LNCaP clone FGC (cell line): Measurements from ENCODE around the gene PDZRN3.

Source experiments
- DNase-seq: peaks from one replicate; pipeline ENCODE4 v3.0.0-alpha.2; 2011; ENCODE audit warnings: low read depth
- H3K4me3 ChIP-seq: 2 replicates; pipeline ENCODE4 v1.5.1; 2011; ENCODE audit warnings: mild to moderate bottlenecking, low read depth, low read length, control low read depth
- CTCF ChIP-seq: IDR thresholded peaks from 2 replicates; pipeline ENCODE4 v1.5.1; 2012; ENCODE audit warnings: mild to moderate bottlenecking; ENCODE audit not compliant: control insufficient read depth, insufficient read depth; ENCODE audit errors: extremely low read depth

The PDZRN3 gene

GRCh38 chr3:73555076-73555475 is 69.7 kb downstream of the PDZRN3 start:
- DNase-seq: no peak
- no peak for TF ChIP-seq CTCF
- H3K4me3 ChIP-seq: no peak overlapping the region

- no peak for DNase-seq
- TF ChIP-seq CTCF: no peak
These were observed 72.0 kb downstream of the PDZRN3 start for GRCh38 chr3:73552700-73553099.

GRCh38 chr3:73550032-73550431 is 74.7 kb downstream of the PDZRN3 start:
- no peak for DNase-seq
- H3K4me3 ChIP-seq: no peak overlapping the region
- TF ChIP-seq CTCF: no peak

More at GRCh38 chr3:73552700-73553099, 72.0 kb downstream of the PDZRN3 start:
- H3K4me3 ChIP-seq: no peak overlapping the region

- H3K4me3 ChIP-seq: no peak overlapping the region
- no peak for TF ChIP-seq CTCF
- DNase-seq: no peak
These were observed 75.6 kb downstream of the PDZRN3 start for GRCh38 chr3:73549051-73549600.

- no peak overlapping the region for H3K4me3 ChIP-seq
- TF ChIP-seq CTCF: no peak
- DNase-seq: no peak
These were observed 76.3 kb downstream of the PDZRN3 start for GRCh38 chr3:73548436-73548835.

- no peak for TF ChIP-seq CTCF
- H3K4me3 ChIP-seq: no peak overlapping the region
- DNase-seq: peak; percentile 79
These were observed 77.1 kb downstream of the PDZRN3 start for GRCh38 chr3:73547427-73548248.
